Rectal smooth muscle tissue (tissue), 1 donor: ENCODE results near the gene AFP.

Experiments
- H3K27ac ChIP-seq: one replicate; pipeline ENCODE4 v1.7.0; 2013; ENCODE audit warnings: low read depth, low read length, inconsistent platforms
- H3K27me3 ChIP-seq: one replicate; pipeline ENCODE4 v1.7.0; 2013; ENCODE audit warnings: low read length; ENCODE audit not compliant: control insufficient read depth, insufficient read depth
- H3K36me3 ChIP-seq: one replicate; pipeline ENCODE4 v1.7.0; 2013; ENCODE audit warnings: low read length; ENCODE audit not compliant: control insufficient read depth, insufficient read depth
- H3K4me1 ChIP-seq: one replicate; pipeline ENCODE4 v1.7.0; 2013; ENCODE audit warnings: low read length; ENCODE audit not compliant: control insufficient read depth, insufficient read depth
- H3K4me3 ChIP-seq: one replicate; pipeline ENCODE4 v1.7.0; 2013; ENCODE audit warnings: low read length
- H3K9ac ChIP-seq: one replicate; pipeline ENCODE4 v1.7.0; 2013; ENCODE audit warnings: low read length

AFP gene

DNA sequence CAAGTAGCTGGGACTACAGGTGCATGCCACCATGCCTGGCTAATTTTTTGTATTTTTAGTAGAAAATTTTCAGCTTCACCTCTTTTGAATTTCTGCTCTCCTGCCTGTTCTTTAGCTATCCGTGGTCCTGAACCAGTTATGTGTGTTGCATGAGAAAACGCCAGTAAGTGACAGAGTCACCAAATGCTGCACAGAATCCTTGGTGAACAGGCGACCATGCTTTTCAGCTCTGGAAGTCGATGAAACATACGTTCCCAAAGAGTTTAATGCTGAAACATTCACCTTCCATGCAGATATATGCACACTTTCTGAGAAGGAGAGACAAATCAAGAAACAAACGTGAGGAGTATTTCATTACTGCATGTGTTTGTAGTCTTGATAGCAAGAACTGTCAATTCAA, 18.0 kb upstream of the AFP start:
- no peak overlapping the region for H3K9ac ChIP-seq
- no peaks in the 10 kb centered on the region for H3K4me1 ChIP-seq
- no peak overlapping the region for H3K27ac ChIP-seq
- H3K27me3 ChIP-seq = no peaks in the 10 kb centered on the region
- H3K4me3 ChIP-seq = no peak overlapping the region
- no peaks in the 10 kb centered on the region for H3K36me3 ChIP-seq

- H3K9ac ChIP-seq = no peak overlapping the region
- no peaks in the 10 kb centered on the region for H3K4me1 ChIP-seq
- H3K36me3 ChIP-seq = no peaks in the 10 kb centered on the region
- no peak overlapping the region for H3K4me3 ChIP-seq
- no peaks in the 10 kb centered on the region for H3K27me3 ChIP-seq
- no peak overlapping the region for H3K27ac ChIP-seq
Observed at GRCh38 chr4:73418677-73419076, 17.3 kb upstream of the AFP start.

- no peaks in the 10 kb centered on the region for H3K27me3 ChIP-seq
- H3K4me1 ChIP-seq = no peaks in the 10 kb centered on the region
- no peak overlapping the region for H3K4me3 ChIP-seq
- H3K36me3 ChIP-seq = no peaks in the 10 kb centered on the region
- no peak overlapping the region for H3K27ac ChIP-seq
- H3K9ac ChIP-seq = no peak overlapping the region
Observed at GRCh38 chr4:73419106-73420038, 16.6 kb upstream of the AFP start.

- H3K36me3 ChIP-seq = no peaks in the 10 kb centered on the region
- no peak overlapping the region for H3K9ac ChIP-seq
- no peaks in the 10 kb centered on the region for H3K27me3 ChIP-seq
- no peak overlapping the region for H3K4me3 ChIP-seq
- no peaks in the 10 kb centered on the region for H3K4me1 ChIP-seq
- H3K27ac ChIP-seq = no peak overlapping the region
Observed at GRCh38 chr4:73420615-73421014, 15.4 kb upstream of the AFP start.

- H3K27me3 ChIP-seq = no peaks in the 10 kb centered on the region
- no peak overlapping the region for H3K4me3 ChIP-seq
- H3K36me3 ChIP-seq = no peaks in the 10 kb centered on the region
- H3K4me1 ChIP-seq = no peaks in the 10 kb centered on the region
- no peak overlapping the region for H3K9ac ChIP-seq
- H3K27ac ChIP-seq = no peak overlapping the region
Observed at GRCh38 chr4:73421708-73422457, 14.1 kb upstream of the AFP start.

GRCh38 chr4:73422458-73422752, 13.6 kb upstream of the AFP start:
- Histone ChIP-seq H3K9ac (no peak overlapping the region), H3K4me1 (no peaks in the 10 kb centered on the region), H3K27me3 (no peaks in the 10 kb centered on the region)

DNA sequence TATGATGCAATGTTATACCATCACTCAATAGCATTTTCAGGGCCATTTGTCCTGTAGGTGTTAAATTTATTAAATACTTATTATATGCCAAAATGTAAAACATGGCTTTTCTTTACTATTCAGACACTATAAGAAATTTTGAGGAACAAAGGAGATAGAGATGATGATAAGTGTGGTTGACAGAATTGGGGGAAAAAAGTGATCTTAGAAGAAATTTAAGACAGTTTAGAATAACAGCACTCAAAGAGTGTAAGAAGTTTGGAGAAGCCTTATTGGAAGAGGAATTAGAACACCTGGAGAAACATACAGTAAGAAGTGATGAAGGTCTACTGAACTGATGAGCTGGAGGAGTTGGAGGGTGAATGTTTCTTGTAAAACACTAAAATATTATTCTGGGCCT, 12.8 kb upstream of the AFP start:
- Histone ChIP-seq H3K4me3 (no peak overlapping the region), H3K27ac (no peak overlapping the region), H3K4me1 (no peaks in the 10 kb centered on the region), H3K9ac (no peak overlapping the region), H3K36me3 (no peaks in the 10 kb centered on the region), H3K27me3 (no peaks in the 10 kb centered on the region)

More at GRCh38 chr4:73422458-73422752, 13.6 kb upstream of the AFP start:
- H3K27ac ChIP-seq = no peak overlapping the region
- no peak overlapping the region for H3K4me3 ChIP-seq
- H3K36me3 ChIP-seq = no peaks in the 10 kb centered on the region

DNA sequence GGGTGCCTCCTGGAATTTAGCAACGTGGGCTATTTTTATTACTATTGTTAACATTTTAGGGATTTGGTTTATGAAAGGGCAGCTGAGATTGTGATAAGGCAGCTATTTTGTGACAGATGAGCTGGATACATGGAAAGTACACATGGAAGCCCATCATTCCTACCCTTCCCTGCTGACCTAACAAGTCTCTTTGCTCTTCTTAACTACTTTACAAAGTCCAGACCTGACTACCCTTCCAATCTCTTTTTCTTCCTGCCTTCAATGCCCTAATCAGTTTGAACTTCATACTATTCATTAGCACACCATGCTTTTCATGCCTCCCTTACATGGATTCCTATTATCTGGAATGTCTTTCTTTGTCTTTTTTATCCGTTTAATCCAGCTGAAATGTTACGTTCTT, 9.4 kb upstream of the AFP start:
- Histone ChIP-seq H3K4me1 (no peaks in the 10 kb centered on the region), H3K9ac (no peak overlapping the region), H3K36me3 (no peaks in the 10 kb centered on the region), H3K4me3 (no peak overlapping the region), H3K27me3 (no peaks in the 10 kb centered on the region), H3K27ac (no peak overlapping the region)

- no peaks in the 10 kb centered on the region for H3K4me1 ChIP-seq
- no peak overlapping the region for H3K4me3 ChIP-seq
- no peak overlapping the region for H3K9ac ChIP-seq
- H3K27me3 ChIP-seq = no peaks in the 10 kb centered on the region
- no peaks in the 10 kb centered on the region for H3K36me3 ChIP-seq
- no peak overlapping the region for H3K27ac ChIP-seq
Observed at GRCh38 chr4:73429118-73429517, 6.9 kb upstream of the AFP start.

DNA sequence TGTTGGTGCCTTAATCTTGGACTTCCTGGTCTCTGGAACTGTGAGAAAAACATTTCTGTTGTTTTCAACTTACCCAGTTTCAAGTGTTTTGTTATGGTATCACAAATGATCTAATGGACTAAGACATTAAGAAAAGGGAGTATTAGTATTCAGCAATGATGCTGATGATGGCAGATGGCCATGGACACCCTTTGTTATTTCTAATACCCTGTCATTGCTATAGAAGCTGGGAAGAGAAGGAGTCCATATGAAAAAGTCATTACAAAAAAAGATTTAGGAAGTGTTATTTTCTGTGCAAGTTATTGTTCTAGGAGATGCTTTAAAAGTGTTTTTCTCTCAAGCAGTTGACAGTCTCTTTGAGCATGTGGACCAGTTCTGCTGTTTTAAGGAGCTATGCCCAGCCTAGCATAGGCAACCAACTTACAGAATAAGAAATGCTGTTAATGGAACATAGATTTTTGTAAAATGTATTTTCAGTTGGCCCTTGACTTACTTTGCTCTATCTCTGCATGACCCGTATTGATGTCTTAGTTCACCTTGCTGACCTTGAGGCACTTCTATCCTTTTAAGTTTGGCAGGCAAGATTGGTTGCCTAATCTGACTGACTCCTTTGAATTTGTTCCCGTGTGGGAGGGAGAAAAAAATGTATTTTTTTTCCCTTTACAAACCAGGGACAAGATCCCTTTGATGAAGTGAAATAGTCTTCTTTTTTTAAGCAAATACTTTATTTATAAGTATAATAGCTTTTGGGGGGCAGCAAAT, 6.0 kb upstream of the AFP start:
- Histone ChIP-seq H3K4me1 (no peaks in the 10 kb centered on the region), H3K27me3 (no peaks in the 10 kb centered on the region), H3K36me3 (no peaks in the 10 kb centered on the region), H3K9ac (no peak overlapping the region), H3K4me3 (no peak overlapping the region), H3K27ac (no peak overlapping the region)

DNA sequence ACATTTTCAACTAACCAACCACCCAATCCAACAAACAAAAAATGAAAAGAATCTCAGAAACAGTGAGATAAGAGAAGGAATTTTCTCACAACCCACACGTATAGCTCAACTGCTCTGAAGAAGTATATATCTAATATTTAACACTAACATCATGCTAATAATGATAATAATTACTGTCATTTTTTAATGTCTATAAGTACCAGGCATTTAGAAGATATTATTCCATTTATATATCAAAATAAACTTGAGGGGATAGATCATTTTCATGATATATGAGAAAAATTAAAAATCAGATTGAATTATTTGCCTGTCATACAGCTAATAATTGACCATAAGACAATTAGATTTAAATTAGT, 4.2 kb upstream of the AFP start:
- no peaks in the 10 kb centered on the region for H3K27me3 ChIP-seq
- H3K4me1 ChIP-seq = no peaks in the 10 kb centered on the region
- no peaks in the 10 kb centered on the region for H3K36me3 ChIP-seq
- no peak overlapping the region for H3K9ac ChIP-seq
- H3K27ac ChIP-seq = no peak overlapping the region
- H3K4me3 ChIP-seq = no peak overlapping the region

DNA sequence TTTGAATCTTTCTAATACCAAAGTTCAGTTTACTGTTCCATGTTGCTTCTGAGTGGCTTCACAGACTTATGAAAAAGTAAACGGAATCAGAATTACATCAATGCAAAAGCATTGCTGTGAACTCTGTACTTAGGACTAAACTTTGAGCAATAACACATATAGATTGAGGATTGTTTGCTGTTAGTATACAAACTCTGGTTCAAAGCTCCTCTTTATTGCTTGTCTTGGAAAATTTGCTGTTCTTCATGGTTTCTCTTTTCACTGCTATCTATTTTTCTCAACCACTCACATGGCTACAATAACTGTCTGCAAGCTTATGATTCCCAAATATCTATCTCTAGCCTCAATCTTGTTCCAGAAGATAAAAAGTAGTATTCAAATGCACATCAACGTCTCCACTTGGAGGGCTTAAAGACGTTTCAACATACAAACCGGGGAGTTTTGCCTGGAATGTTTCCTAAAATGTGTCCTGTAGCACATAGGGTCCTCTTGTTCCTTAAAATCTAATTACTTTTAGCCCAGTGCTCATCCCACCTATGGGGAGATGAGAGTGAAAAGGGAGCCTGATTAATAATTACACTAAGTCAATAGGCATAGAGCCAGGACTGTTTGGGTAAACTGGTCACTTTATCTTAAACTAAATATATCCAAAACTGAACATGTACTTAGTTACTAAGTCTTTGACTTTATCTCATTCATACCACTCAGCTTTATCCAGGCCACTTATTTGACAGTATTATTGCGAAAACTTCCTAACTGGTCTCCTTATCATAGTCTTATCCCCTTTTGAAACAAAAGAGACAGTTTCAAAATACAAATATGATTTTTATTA, 3.6 kb upstream of the AFP start:
- Histone ChIP-seq H3K27ac (no peak overlapping the region), H3K9ac (no peak overlapping the region), H3K36me3 (no peaks in the 10 kb centered on the region), H3K27me3 (no peaks in the 10 kb centered on the region), H3K4me3 (no peak overlapping the region), H3K4me1 (no peaks in the 10 kb centered on the region)
